ENCODE data around the gene KIF26B.

The KIF26B gene

GRCh38 chr1:245132771-245133170 is 22.0 kb upstream of the KIF26B start:
- DNase-seq (ENCODE audit: low spot score), result no peak

- no peak for DNase-seq (ENCODE audit: low spot score)
Measured at GRCh38 chr1:245133995-245134715, 20.6 kb upstream of the KIF26B start.

- no peak for DNase-seq (ENCODE audit: low spot score)
Measured at GRCh38 chr1:245142171-245142798, 12.5 kb upstream of the KIF26B start.

GRCh38 chr1:245142976-245143375 is 11.8 kb upstream of the KIF26B start:
- DNase-seq (ENCODE audit: low spot score), result no peak

- DNase-seq (ENCODE audit: low spot score), result no peak
Measured at GRCh38 chr1:245143849-245144248, 10.9 kb upstream of the KIF26B start.

- DNase-seq (ENCODE audit: low spot score), result no peak
Measured at GRCh38 chr1:245148069-245148468, 6.7 kb upstream of the KIF26B start.

- DNase-seq (ENCODE audit: low spot score), result no peak
Measured at GRCh38 chr1:245148861-245149260, 5.9 kb upstream of the KIF26B start.

- DNase-seq (ENCODE audit: low spot score), result peak; percentile 75
Measured at GRCh38 chr1:245153081-245153551, 1.7 kb upstream of the KIF26B start.

- no peak for DNase-seq (ENCODE audit: low spot score)
Measured at GRCh38 chr1:245153552-245154428, 995 bp upstream of the KIF26B start.

GRCh38 chr1:245155272-245156040 is 671 bp downstream of the KIF26B start:
- DNase-seq (ENCODE audit: low spot score), result no peak

GRCh38 chr1:245156041-245156735 is 1.4 kb downstream of the KIF26B start:
- peak; percentile 75 for DNase-seq (ENCODE audit: low spot score)

- peak; percentile 25 for DNase-seq (ENCODE audit: low spot score)
Measured at GRCh38 chr1:245156736-245157505, 2.1 kb downstream of the KIF26B start.

- no peak for DNase-seq (ENCODE audit: low spot score)
Measured at GRCh38 chr1:245158913-245159312, 4.1 kb downstream of the KIF26B start.

GRCh38 chr1:245160288-245160687 is 5.5 kb downstream of the KIF26B start:
- DNase-seq (ENCODE audit: low spot score), result no peak

- no peak for DNase-seq (ENCODE audit: low spot score)
Measured at GRCh38 chr1:245160741-245161400, 6.1 kb downstream of the KIF26B start.

GRCh38 chr1:245161866-245162265 is 7.1 kb downstream of the KIF26B start:
- no peak for DNase-seq (ENCODE audit: low spot score)

GRCh38 chr1:245166471-245166885 is 11.7 kb downstream of the KIF26B start:
- no peak for DNase-seq (ENCODE audit: low spot score)

- DNase-seq (ENCODE audit: low spot score), result peak; percentile 50
Measured at GRCh38 chr1:245168086-245168485, 13.3 kb downstream of the KIF26B start.

GRCh38 chr1:245168906-245169305 is 14.1 kb downstream of the KIF26B start:
- peak; percentile 20 for DNase-seq (ENCODE audit: low spot score)

GRCh38 chr1:245169376-245169775 is 14.6 kb downstream of the KIF26B start:
- DNase-seq (ENCODE audit: low spot score), result no peak

Measured in Ammon's horn (tissue), 1 donor.